Endothelial cell of umbilical vein (primary cell): Measurements from ENCODE around the gene HAVCR2. TPM values are rescaled to one million over a fixed set of nuclear protein-coding genes. Genes with fewer than 3 reads are reported as not detected.

Source experiments
- BruUV-seq: library from RNA; stranded (reverse); fragments of 400-500 nt; replicated peaks from 2 replicates; lab custom pipeline; 2021; lab: Mats Ljungman, UMichigan
- CTCF ChIA-PET: fragments of 300-600, 350-600 bp; sonication (Branson Sonifier 250); formaldehyde crosslinking; loops from one replicate; lab custom pipeline; 2021; ENCODE audit warnings: antibody characterized with exemption, inconsistent platforms; lab: Charles Lee
- POLR2A ChIA-PET: fragments of 300-600, 350-600 bp; sonication (Branson Sonifier 250); formaldehyde crosslinking; loops from one replicate; lab custom pipeline; 2021; ENCODE audit warnings: antibody characterized with exemption, inconsistent platforms; lab: Charles Lee
- DNase-seq: peaks from one replicate; pipeline ENCODE4 v3.0.0-alpha.2; 2011; ENCODE audit warnings: low read depth, low spot score
- FAIRE-seq: peaks from 2 replicates; lab custom pipeline; 2011; peaks lifted over from hg19 to GRCh38; lab: Jason Lieb, UNC
- H2AFZ ChIP-seq: 2 replicates; pipeline ENCODE4 v1.6.0; 2012; ENCODE audit warnings: low read depth, low read length, control low read depth, inconsistent platforms
- H3K27ac ChIP-seq: 2 replicates; pipeline ENCODE4 v1.5.1; 2011; ENCODE audit warnings: low read depth, mild to moderate bottlenecking, control low read depth, low read length, moderate library complexity; ENCODE audit not compliant: insufficient read depth
- H3K27me3 ChIP-seq, 2 experiments: 2 replicates each; pipeline versions ENCODE4 v1.6.0 to v1.6.1; 2011; ENCODE audit warnings: low read length in 2 of 2, mixed read lengths in 1 of 2; ENCODE audit not compliant: control insufficient read depth in 2 of 2, insufficient read depth in 2 of 2
- H3K36me3 ChIP-seq, 2 experiments: 2 replicates in 1 of 2; 3 replicates in 1 of 2; pipeline ENCODE4 v1.5.1; 2011; ENCODE audit warnings: low read length in 2 of 2, mild to moderate bottlenecking in 1 of 2, moderate library complexity in 1 of 2; ENCODE audit not compliant: control insufficient read depth in 2 of 2, insufficient read depth in 2 of 2; ENCODE audit errors: extremely low read depth in 1 of 2
- H3K4me1 ChIP-seq: 3 replicates; pipeline ENCODE4 v1.5.1; 2011; ENCODE audit warnings: mild to moderate bottlenecking, low read length; ENCODE audit not compliant: control insufficient read depth, insufficient read depth; ENCODE audit errors: extremely low read depth
- H3K4me2 ChIP-seq: 2 replicates; pipeline ENCODE4 v1.6.1; 2011; ENCODE audit warnings: low read length, control low read depth, mixed read lengths; ENCODE audit not compliant: insufficient read depth
- H3K4me3 ChIP-seq, 3 experiments: fragments of 200-600 bp in 1 of 3; sonication (generic), shearing (Covaris generic) in 1 of 3; replicated peaks in 1 of 3; 2 replicates each; pipeline ENCODE4 v1.5.1; 2011 to 2016; ENCODE audit warnings: control low read depth in 3 of 3, low read length in 3 of 3, mild to moderate bottlenecking in 2 of 3, inconsistent platforms in 1 of 3, low read depth in 1 of 3, moderate library complexity in 1 of 3; ENCODE audit not compliant: insufficient read depth in 1 of 3
- H3K79me2 ChIP-seq: 2 replicates; pipeline ENCODE4 v1.6.0; 2012; ENCODE audit warnings: low read length, inconsistent platforms; ENCODE audit not compliant: control insufficient read depth, insufficient read depth
- H3K9ac ChIP-seq: replicated peaks from 2 replicates; pipeline ENCODE3; 2011; ENCODE audit warnings: low read length, control low read depth; ENCODE audit not compliant: insufficient read depth; ENCODE audit errors: extremely low read depth
- H3K9me1 ChIP-seq: replicated peaks from 3 replicates; pipeline ENCODE4 v1.6.0; 2011; ENCODE audit warnings: mild to moderate bottlenecking, low read length; ENCODE audit not compliant: control insufficient read depth, insufficient read depth; ENCODE audit errors: extremely low read depth
- H3K9me3 ChIP-seq: replicated peaks from 2 replicates; pipeline ENCODE4 v1.5.1; 2012; ENCODE audit warnings: low read length, inconsistent platforms; ENCODE audit not compliant: control insufficient read depth, insufficient read depth
- H4K20me1 ChIP-seq: replicated peaks from 2 replicates; pipeline ENCODE3; 2011; ENCODE audit warnings: mild to moderate bottlenecking, low read length; ENCODE audit not compliant: control insufficient read depth, insufficient read depth; ENCODE audit errors: extremely low read depth
- FOS ChIP-seq: IDR thresholded peaks from 2 replicates; pipeline ENCODE4 v1.6.1; 2011; ENCODE audit warnings: mild to moderate bottlenecking, low read length, moderate library complexity, borderline replicate concordance; ENCODE audit not compliant: insufficient read depth
- MYC ChIP-seq: IDR thresholded peaks from one replicate; pipeline ENCODE4 v1.6.1; 2011; ENCODE audit warnings: mild to moderate bottlenecking, low read depth, low read length
- POLR2A ChIP-seq: IDR thresholded peaks from 2 replicates; pipeline ENCODE4 v1.6.1; 2012; ENCODE audit warnings: low read depth, mild to moderate bottlenecking, control low read depth, low read length
- POLR2AphosphoS5 ChIP-seq: IDR thresholded peaks from 2 replicates; pipeline ENCODE4 v1.6.1; 2012; ENCODE audit warnings: low read depth, mild to moderate bottlenecking, control low read depth, low read length, moderate library complexity; ENCODE audit not compliant: insufficient read depth
- dilution Hi-C: fragments of 300-500 bp; cut with MboI; formaldehyde crosslinking; loops from one replicate; pipeline ENCODE4 v1.15.0; 2019; ENCODE audit warnings: low sequenced_read_pairs; ENCODE audit not compliant: extremely low pct_ligation_motif_present
- intact Hi-C: fragments of 100-400 bp; cut with micrococcal nuclease; formaldehyde crosslinking; loops from one replicate; pipeline ENCODE4 v1.10.0; 2022
- polyA plus RNA-seq, 4 experiments: library from polyadenylated mRNA; depleted of rRNA in 3 of 4; stranded (reverse) in 3 of 4; unstranded in 1 of 4; fragments of >200 nt; gene quantifications; 2 replicates each; pipeline versions ENCODE4 v1.2.1 to v1.2.3, GENCODE V29; 2011 to 2012; ENCODE audit warnings: missing spikeins in 1 of 4
- total RNA-seq: library from RNA; stranded (reverse); gene quantifications from 2 replicates; pipeline ENCODE4 v1.2.3, GENCODE V29; 2021

The HAVCR2 gene
- total and polyA plus RNA-seq, 2 donors (not counting 3 experiments of a cell fraction or from before 2014, with no cell fraction given), result not detected

- Histone ChIP-seq H3K4me2 (peak within 1 kb of the TSS; percentile 96), H3K4me3 (peak within 1 kb of the TSS; percentile 77 to 90 (median 79)), H3K9ac (peak within 1 kb of the TSS; percentile 87), H3K36me3 (peaks cover 0 to 2% of the 10 kb centered on the region in 2 experiments), H3K9me3 (no peaks in the 10 kb centered on the region), H3K79me2 (peaks cover 21% of the 10 kb centered on the region), H2AFZ (peak within 1 kb of the TSS; percentile 90), H3K27me3 (no peaks in the 10 kb centered on the region), H3K9me1 (no peaks in the 10 kb centered on the region), H3K4me1 (peaks cover 6% of the 10 kb centered on the region), H4K20me1 (no peaks in the 10 kb centered on the region), H3K27ac (peak within 1 kb of the TSS; percentile 79)
- intact Hi-C loops, result loop anchor here (5.0 kb wide), 2 partner anchors 125 to 590 kb away; partner anchors contain the start of genes CYFIP2 and THG1L
- DNase-seq (peak; percentile 99), FAIRE-seq (peak; percentile 100)
- TSS peak; percentile 81 for BruUV-seq
- TF ChIP-seq FOS, result no peak
- TF ChIP-seq POLR2AphosphoS5, result peak; percentile 61
- peak; percentile 80 for TF ChIP-seq POLR2A
- POLR2A ChIA-PET, result interaction anchor here (0.8 kb wide), 1 partner anchor 10 kb away, joined by 3 read pairs; no protein-coding TSS in a partner anchor
- CTCF ChIA-PET, result interaction anchor here (2.6 kb wide), 1 partner anchor 10 kb away, joined by 13 read pairs; no protein-coding TSS in a partner anchor
- dilution Hi-C loops, result no loop called here
Measured at GRCh38 chr5:157142317-157143126, 33.7 kb upstream of the HAVCR2 start, which contains the start of gene MED7. Gene MED7 (minus strand): TSS chr5:157142865. CDS start chr5:157139431, 3,434 bp downstream.

- CTCF ChIA-PET, result interaction anchor here (1.4 kb wide), 1 partner anchor 11 kb away, joined by 9 read pairs; no protein-coding TSS in a partner anchor
- H3K4me3 ChIP-seq, result no peak overlapping the region
- no peak overlapping the region for H3K9ac ChIP-seq
- FAIRE-seq (no peak), DNase-seq (no peak)
- POLR2A ChIA-PET, result no interaction called here
- no peaks in the 10 kb centered on the region for H4K20me1 ChIP-seq
- intact Hi-C loops (no loop called here), dilution Hi-C loops (no loop called here)
- H2AFZ ChIP-seq, result no peak overlapping the region
- H3K27ac ChIP-seq, result no peak overlapping the region
- no peak overlapping the region for H3K4me2 ChIP-seq
- TF ChIP-seq MYC (no peak), POLR2AphosphoS5 (no peak)
- H3K79me2 ChIP-seq, result peaks cover 22% of the 10 kb centered on the region
- BruUV-seq, result no TSS peak
- H3K9me1 ChIP-seq, result no peaks in the 10 kb centered on the region
- peaks cover 2% of the 10 kb centered on the region for H3K4me1 ChIP-seq
- peaks cover 0 to 4% of the 10 kb centered on the region in 2 experiments for H3K36me3 ChIP-seq
- no peaks in the 10 kb centered on the region for H3K9me3 ChIP-seq
- no peaks in the 10 kb centered on the region for H3K27me3 ChIP-seq
Measured at GRCh38 chr5:157137691-157138090, 28.8 kb upstream of the HAVCR2 start.
